ENCODE measurements around the gene KCP. TPM values are rescaled to one million over a fixed set of nuclear protein-coding genes. Genes with fewer than 3 reads are reported as not detected.
A peak's percentile ranks its signal among the peaks of the same experiment; 100 is the strongest.
"Not testable (repeated sequence)": the region's sequence is repeated elsewhere in the genome, so short reads cannot be mapped to it uniquely, and the experiment has no call there.

The KCP gene
- polyA plus RNA-seq, 4 donors = 1.6 to 38.8 (median 17.9) TPM

DNA sequence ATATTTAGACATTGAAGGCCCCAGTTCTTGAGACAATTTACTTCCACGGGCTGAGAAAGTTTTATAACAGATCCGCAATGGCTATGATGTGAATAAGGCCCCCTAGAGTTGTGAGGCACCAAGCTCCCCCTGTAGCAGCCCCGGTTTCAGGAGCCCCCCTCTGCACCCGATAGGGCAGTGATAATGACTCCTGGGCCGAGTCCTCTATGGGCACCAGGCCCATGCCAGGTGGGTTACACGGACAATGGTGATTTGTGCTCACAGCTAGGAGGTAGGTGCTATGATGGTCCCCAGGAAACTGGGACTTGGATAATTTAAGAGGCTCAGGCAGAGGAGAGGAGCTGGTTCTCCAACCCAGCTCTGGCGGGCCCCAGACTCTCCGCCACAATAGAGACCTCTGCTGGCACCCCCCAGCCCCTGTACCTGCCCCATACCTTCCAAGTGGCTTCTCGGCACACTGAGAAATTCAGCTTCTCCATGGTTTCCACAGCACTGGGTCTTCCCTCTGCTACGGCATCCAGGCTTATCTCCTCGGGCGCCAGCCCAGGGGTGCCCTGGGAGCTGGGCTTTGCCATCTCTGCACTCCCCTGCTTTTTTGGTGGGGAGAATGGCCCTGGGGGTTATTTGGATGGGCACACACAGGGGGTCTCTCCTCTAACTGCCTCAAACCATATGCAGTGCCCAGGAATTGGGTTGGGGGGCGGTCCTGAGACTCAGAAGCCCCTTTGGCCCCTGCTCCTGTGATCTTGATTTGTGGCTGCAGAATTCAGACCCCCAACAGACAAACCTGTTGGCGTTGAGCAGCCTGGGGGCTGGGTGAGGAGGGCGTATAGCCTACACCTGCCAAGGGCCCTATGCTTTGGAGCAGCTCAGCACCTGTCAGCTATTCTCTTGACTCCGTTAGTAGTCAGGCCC is 12.2 kb upstream of the KCP start:
- DNase-seq (ENCODE audit: low read depth in 4 of 4, low spot score in 3 of 4) = no peak

- no peak for DNase-seq (ENCODE audit: low read depth in 4 of 4, low spot score in 3 of 4)
Observed at GRCh38 chr7:128921866-128922440, 11.4 kb upstream of the KCP start.

- DNase-seq (ENCODE audit: low read depth in 4 of 4, low spot score in 3 of 4) = no peak
Observed at GRCh38 chr7:128920913-128921582, 10.5 kb upstream of the KCP start.

GRCh38 chr7:128919881-128920799 is 9.6 kb upstream of the KCP start:
- no peak for DNase-seq (ENCODE audit: low read depth in 4 of 4, low spot score in 3 of 4)

- no peak for DNase-seq (ENCODE audit: low read depth in 4 of 4, low spot score in 3 of 4)
Observed at GRCh38 chr7:128919241-128919640, 8.7 kb upstream of the KCP start.

DNA sequence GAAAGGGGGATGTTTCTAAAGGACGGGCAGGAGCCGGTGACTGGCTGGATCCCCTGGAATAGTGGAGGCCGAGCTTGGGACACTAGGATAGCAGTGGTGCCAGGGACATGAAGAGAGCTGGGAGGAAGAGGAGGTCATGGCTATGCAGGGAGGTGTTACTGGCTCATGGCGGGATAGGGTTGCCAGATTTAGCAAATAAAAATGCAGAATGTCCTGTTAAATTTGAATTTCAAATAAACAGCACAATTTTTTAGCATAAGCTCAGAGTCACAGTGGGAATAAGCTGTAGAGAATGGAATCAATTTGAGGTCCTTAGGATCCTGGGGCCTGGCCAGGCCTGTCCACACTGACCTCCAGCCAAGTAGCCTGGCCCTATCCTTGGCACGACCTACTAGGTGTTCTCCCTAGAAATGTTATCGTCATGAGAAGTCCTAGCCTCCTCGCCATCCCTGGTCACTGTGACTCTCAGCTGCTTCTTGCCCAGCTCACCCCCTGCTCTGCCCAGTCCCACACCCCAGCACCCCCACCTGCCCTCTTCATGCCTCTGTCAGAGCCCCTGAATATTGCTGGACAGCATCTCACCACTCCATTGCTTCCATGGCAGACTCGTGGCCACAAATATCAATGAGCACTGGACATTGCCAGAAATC is 7.6 kb upstream of the KCP start:
- DNase-seq (ENCODE audit: low read depth in 4 of 4, low spot score in 3 of 4) = no peak

GRCh38 chr7:128917122-128917521 is 6.6 kb upstream of the KCP start:
- no peak for DNase-seq (ENCODE audit: low read depth in 4 of 4, low spot score in 3 of 4)

- DNase-seq (ENCODE audit: low read depth in 4 of 4, low spot score in 3 of 4) = no peak
Observed at GRCh38 chr7:128916643-128916915, 6.1 kb upstream of the KCP start.

DNA sequence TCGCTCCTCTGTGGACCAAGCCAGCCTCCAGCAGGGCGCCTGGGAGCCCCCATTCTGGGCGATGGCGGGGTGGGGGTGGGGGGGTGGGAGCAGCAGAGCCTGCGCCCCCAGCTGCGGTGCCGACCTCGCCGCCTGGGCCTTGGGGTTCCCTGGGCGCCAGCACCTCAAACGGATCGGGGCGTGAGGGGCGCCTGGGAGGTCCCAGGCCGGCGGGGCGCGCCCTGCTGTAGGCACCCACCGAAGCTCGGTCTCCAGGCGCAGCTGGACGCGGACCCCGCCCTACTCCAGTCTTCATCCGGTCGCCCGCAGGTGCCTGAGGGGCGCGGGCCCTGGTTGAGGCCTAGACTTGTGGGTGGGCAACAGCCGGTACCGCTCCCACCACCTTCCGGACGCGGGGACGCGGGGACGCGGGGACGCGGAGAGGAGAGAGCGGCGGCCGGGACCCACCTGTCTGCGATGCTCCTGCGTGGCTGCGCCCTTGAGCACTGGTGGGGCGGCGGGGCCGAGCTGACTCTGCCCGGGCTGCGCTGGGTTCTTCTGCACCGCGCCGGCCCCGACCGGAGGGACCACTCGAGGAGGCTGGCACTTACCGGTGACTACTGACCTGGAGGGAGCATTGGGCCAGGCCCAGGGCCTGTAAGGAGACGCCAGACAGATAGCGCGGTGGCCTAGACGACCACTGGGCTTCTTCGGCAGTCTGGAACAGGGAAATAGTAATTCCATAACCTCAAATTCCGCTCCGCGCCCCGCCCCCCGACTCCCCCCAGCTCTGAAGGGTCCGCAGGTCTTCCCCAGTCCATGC is 5.5 kb upstream of the KCP start:
- DNase-seq (ENCODE audit: low read depth in 4 of 4, low spot score in 3 of 4) = no peak

DNA sequence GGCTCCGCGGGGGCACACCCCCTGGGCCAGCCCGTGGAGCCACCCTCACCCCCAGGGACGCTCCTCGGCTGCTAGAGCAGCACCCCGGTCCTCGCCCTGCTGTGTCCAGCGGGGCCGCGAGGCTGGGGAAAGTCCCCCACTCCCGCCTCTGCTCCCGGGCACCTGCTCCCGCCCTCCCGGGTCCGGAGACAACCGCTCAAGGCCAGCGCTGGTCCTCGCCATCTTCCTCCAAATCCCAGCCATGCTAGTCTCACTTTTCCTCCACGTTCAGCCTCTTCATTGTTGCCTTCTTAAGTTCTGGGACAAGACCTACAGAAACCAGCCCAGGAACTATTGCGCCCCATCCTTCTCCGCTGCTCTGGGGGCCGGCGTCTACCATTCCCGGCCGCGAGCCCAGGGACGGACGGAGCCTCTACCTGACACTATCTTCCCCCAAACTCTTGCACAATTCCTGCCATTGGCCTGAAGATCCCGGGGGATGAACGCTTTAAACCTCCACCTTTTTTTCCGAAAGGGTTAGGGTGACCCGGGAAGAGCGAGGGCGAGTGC is 4.8 kb upstream of the KCP start:
- no peak for DNase-seq (ENCODE audit: low read depth in 4 of 4, low spot score in 3 of 4)

GRCh38 chr7:128914566-128915151 is 4.2 kb upstream of the KCP start:
- no peak for DNase-seq (ENCODE audit: low read depth in 4 of 4, low spot score in 3 of 4)

DNA sequence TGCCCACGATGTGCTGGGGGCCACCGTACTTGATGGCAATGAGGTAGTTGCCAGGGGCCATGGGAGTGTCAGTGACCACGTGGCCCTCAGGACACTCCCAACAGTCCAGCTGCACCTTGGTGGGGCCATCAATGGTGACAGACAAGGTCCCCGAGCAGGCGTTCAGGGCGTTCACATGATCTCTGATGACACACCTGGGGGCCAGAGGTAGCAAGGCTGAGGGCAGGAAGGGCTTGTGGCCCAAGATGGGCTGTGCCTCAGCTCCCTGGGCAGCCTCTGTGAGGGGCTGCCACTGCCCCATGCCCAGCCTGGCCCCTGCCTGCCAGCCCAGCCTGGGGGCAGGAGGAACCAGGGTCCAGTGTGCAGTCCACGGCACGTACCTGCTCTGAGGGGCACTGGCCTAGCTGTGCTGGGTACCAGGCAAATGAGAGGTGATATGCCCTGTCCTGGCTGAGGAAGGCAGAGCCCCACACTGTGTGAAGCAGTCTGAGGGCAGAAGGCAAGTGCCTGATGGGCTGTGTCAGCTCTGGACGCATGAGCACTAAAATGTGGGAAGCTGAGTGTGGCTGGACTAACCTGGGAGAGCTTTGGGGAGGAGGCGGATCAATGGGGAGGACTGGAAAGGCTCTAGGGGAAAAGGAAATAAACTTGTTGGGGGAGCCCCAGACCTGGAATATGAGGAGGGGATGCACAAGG is 3.5 kb upstream of the KCP start:
- DNase-seq (ENCODE audit: low read depth in 4 of 4, low spot score in 3 of 4) = no peak

DNA sequence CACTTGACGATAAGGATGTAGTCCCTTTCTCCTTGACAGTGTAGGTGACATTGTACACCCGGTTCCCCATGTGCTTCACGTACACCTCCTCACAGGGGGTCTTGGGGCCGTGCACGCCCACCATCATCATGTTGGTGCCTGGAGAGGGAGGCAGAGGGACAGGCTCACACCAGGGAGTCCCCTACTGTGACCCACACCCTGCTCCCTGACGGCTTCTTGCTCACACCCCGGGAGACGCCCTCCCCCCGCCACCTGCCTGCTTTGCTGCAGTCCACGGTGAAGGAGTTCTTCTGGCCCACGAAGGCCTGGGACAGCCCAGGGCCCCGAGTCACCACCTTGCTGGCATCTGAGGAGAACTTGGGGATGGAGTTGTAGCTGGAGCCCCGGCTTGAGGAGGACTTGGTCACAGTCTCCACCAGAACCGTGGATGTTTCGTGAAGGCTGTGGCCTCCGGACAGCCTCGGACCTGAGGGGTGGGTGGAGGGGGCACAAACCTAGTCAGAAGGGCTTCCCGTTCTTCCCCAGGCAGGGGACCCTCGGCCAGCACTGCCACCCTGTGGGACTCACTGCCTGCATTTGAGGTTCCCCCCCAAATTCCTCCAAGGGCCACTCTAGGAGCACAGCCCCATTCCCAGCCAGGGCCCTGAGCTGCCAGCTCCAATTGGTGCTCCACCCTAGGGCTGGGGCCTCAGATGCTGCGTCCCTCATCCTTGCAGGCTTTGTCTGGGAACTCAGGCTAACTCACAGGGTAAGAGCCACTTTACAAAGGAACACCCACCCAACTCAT is 2.4 kb upstream of the KCP start:
- not testable (repeated sequence) for DNase-seq (ENCODE audit: low read depth in 4 of 4, low spot score in 3 of 4)

GRCh38 chr7:128912281-128912680 is 1.8 kb upstream of the KCP start:
- no peak for DNase-seq (ENCODE audit: low read depth in 4 of 4, low spot score in 3 of 4)

- DNase-seq (ENCODE audit: low read depth in 4 of 4, low spot score in 3 of 4) = peak in 1 of 4 donors; percentile 59
Observed at GRCh38 chr7:128911423-128912031, 1.0 kb upstream of the KCP start.

- peak in 1 of 4 donors; percentile 72 for DNase-seq (ENCODE audit: low read depth in 4 of 4, low spot score in 3 of 4)
Observed at GRCh38 chr7:128909625-128910568, 612 bp downstream of the KCP start.
